Osteoblast (primary cell): ENCODE results near the gene SHROOM4. TPM values are rescaled to one million over a fixed set of nuclear protein-coding genes. Genes with fewer than 3 reads are reported as not detected.
A peak's percentile ranks its signal among the peaks of the same experiment; 100 is the strongest.

Experiments
- DNase-seq: peaks from one replicate; pipeline ENCODE4 v3.0.0; 2011; ENCODE audit warnings: low spot score, mixed read lengths; ENCODE audit not compliant: insufficient read length; ENCODE audit errors: missing footprints
- H2AFZ ChIP-seq: 2 replicates; pipeline ENCODE4 v1.6.0; 2011; ENCODE audit warnings: mild to moderate bottlenecking, low read length
- H3K27ac ChIP-seq: 2 replicates; pipeline ENCODE4 v1.5.1; 2011; ENCODE audit warnings: mild to moderate bottlenecking, low read depth, low read length, moderate library complexity
- H3K27me3 ChIP-seq: 2 replicates; pipeline ENCODE4 v1.6.0; 2012; ENCODE audit warnings: mild to moderate bottlenecking, control low read depth, inconsistent platforms, low read length, moderate library complexity; ENCODE audit not compliant: insufficient read depth
- H3K36me3 ChIP-seq: 2 replicates; pipeline ENCODE4 v1.5.1; 2011; ENCODE audit warnings: mild to moderate bottlenecking, low read length, control low read depth, moderate library complexity; ENCODE audit not compliant: insufficient read depth
- H3K4me1 ChIP-seq: 2 replicates; pipeline ENCODE4 v1.5.1; 2011; ENCODE audit warnings: mild to moderate bottlenecking, low read length, control low read depth, moderate library complexity; ENCODE audit not compliant: insufficient read depth
- H3K4me2 ChIP-seq: 2 replicates; pipeline ENCODE4 v1.6.0; 2011; ENCODE audit warnings: mild to moderate bottlenecking, low read length; ENCODE audit not compliant: insufficient read depth
- H3K4me3 ChIP-seq: fragments of 200-600 bp; sonication (generic); 3 replicates; pipeline ENCODE4 v1.5.1; 2012; ENCODE audit warnings: mild to moderate bottlenecking, low read length, inconsistent platforms; ENCODE audit not compliant: insufficient read depth
- H3K79me2 ChIP-seq: 2 replicates; pipeline ENCODE4 v1.6.0; 2012; ENCODE audit warnings: mild to moderate bottlenecking, low read length, control low read depth, inconsistent platforms; ENCODE audit not compliant: insufficient read depth
- H3K9me3 ChIP-seq: 2 replicates; pipeline ENCODE4 v1.5.1; 2011; ENCODE audit warnings: low read depth, low read length, control low read depth
- H4K20me1 ChIP-seq: 2 replicates; pipeline ENCODE4 v1.6.0; 2012; ENCODE audit warnings: mild to moderate bottlenecking, low read length, control low read depth; ENCODE audit not compliant: insufficient read depth
- CTCF ChIP-seq: IDR thresholded peaks from 2 replicates; pipeline ENCODE4 v1.5.1; 2011; ENCODE audit warnings: mild to moderate bottlenecking, low read depth, low read length, moderate library complexity; ENCODE audit errors: extremely low read depth
- total RNA-seq: library from RNA; depleted of rRNA; stranded (reverse); fragments of >200 nt; gene quantifications from 2 replicates; pipeline ENCODE4 v1.2.3, GENCODE V29; 2012

The SHROOM4 gene
- 1.8 and 2.2 TPM in 2 replicates for total RNA-seq

- Histone ChIP-seq H2AFZ (peak within 1 kb of the TSS; percentile 90), H3K4me1 (no peaks in the 10 kb centered on the region), H4K20me1 (peaks cover 6% of the 10 kb centered on the region), H3K27ac (peak within 1 kb of the TSS; percentile 19), H3K4me3 (peak within 1 kb of the TSS; percentile 74), H3K79me2 (no peaks in the 10 kb centered on the region), H3K36me3 (no peaks in the 10 kb centered on the region), H3K27me3 (no peaks in the 10 kb centered on the region), H3K4me2 (peak within 1 kb of the TSS; percentile 79), H3K9me3 (no peaks in the 10 kb centered on the region)
- TF ChIP-seq CTCF = no peak
- DNase-seq = peak; percentile 93
Observed at GRCh38 chrX:50813843-50814661, at the start of gene SHROOM4. Gene SHROOM4, minus strand, starts transcription at chrX:50814194. Its CDS starts 176 bp downstream, at chrX:50814018.

- Histone ChIP-seq H3K27me3 (peaks cover 4% of the 10 kb centered on the region), H3K36me3 (no peaks in the 10 kb centered on the region), H3K79me2 (no peaks in the 10 kb centered on the region), H2AFZ (no peak overlapping the region), H3K4me1 (no peaks in the 10 kb centered on the region), H4K20me1 (no peaks in the 10 kb centered on the region), H3K4me3 (no peak overlapping the region), H3K9me3 (no peaks in the 10 kb centered on the region), H3K4me2 (no peak overlapping the region), H3K27ac (no peak overlapping the region)
- TF ChIP-seq CTCF = no peak
- no peak for DNase-seq
Observed at GRCh38 chrX:50863471-50863870, 49.5 kb upstream of the SHROOM4 start.

GRCh38 chrX:50860518-50860917 is 46.5 kb upstream of the SHROOM4 start:
- Histone ChIP-seq H3K4me1 (no peaks in the 10 kb centered on the region), H4K20me1 (no peaks in the 10 kb centered on the region), H2AFZ (no peak overlapping the region), H3K27me3 (peaks cover 4% of the 10 kb centered on the region), H3K4me2 (no peak overlapping the region), H3K9me3 (no peaks in the 10 kb centered on the region), H3K79me2 (no peaks in the 10 kb centered on the region), H3K4me3 (no peak overlapping the region), H3K36me3 (no peaks in the 10 kb centered on the region), H3K27ac (no peak overlapping the region)
- no peak for DNase-seq
- no peak for TF ChIP-seq CTCF

GRCh38 chrX:50858548-50858947 is 44.6 kb upstream of the SHROOM4 start:
- TF ChIP-seq CTCF = no peak

More at GRCh38 chrX:50858548-50858947, 44.6 kb upstream of the SHROOM4 start:
- DNase-seq = no peak
- no peak overlapping the region for H3K4me2 ChIP-seq
- no peaks in the 10 kb centered on the region for H3K79me2 ChIP-seq
- no peaks in the 10 kb centered on the region for H4K20me1 ChIP-seq
- H2AFZ ChIP-seq = no peak overlapping the region
- no peaks in the 10 kb centered on the region for H3K9me3 ChIP-seq
- H3K4me1 ChIP-seq = no peaks in the 10 kb centered on the region
- H3K36me3 ChIP-seq = no peaks in the 10 kb centered on the region
- no peaks in the 10 kb centered on the region for H3K27me3 ChIP-seq
- H3K4me3 ChIP-seq = no peak overlapping the region
- H3K27ac ChIP-seq = no peak overlapping the region
